Measurements from ENCODE around the gene SPARCL1.

SPARCL1 gene

DNA sequence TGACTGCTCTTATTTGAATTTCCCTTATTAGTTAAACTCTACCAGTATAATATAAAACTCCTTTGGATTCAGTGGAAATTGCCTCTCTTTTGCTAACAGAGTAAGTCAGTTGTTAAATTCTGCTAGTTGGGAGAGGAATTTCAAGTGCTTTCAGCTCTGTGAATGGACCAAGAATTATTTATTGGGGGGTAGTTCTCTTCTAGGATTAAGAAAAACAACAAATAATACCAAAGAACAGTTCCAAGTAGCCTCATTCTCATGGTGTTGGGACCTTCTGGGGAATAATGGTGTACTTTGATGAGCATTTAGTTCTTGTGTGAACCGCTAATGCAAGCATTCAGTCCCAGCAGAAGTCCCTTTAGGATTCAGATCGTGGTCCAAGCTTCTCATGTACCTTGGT lies 11.6 kb downstream of the SPARCL1 start:
- Histone ChIP-seq H3K4me3 (replicated peaks; ENCODE audit: insufficient read depth, low read length) (no peak overlapping the region), H3K27me3 (ENCODE audit: insufficient read depth, poor library complexity, severe bottlenecking) (peaks cover 5% of the 10 kb centered on the region), H3K27ac (replicated peaks) (no peak overlapping the region)
- no peak for DNase-seq (ENCODE audit: low read depth in 1 of 2, low spot score in 1 of 2)
- no peak for TF ChIP-seq GABPA (IDR thresholded peaks at IDR 0.05; ENCODE audit: low read depth)
- TF ChIP-seq SPI1 (IDR thresholded peaks at IDR 0.05; ENCODE audit: borderline replicate concordance, low read depth) = no peak
- no peak for TF ChIP-seq POLR2AphosphoS5 (IDR thresholded peaks at IDR 0.05; ENCODE audit: low read depth)
- TF ChIP-seq, protein P1, sequence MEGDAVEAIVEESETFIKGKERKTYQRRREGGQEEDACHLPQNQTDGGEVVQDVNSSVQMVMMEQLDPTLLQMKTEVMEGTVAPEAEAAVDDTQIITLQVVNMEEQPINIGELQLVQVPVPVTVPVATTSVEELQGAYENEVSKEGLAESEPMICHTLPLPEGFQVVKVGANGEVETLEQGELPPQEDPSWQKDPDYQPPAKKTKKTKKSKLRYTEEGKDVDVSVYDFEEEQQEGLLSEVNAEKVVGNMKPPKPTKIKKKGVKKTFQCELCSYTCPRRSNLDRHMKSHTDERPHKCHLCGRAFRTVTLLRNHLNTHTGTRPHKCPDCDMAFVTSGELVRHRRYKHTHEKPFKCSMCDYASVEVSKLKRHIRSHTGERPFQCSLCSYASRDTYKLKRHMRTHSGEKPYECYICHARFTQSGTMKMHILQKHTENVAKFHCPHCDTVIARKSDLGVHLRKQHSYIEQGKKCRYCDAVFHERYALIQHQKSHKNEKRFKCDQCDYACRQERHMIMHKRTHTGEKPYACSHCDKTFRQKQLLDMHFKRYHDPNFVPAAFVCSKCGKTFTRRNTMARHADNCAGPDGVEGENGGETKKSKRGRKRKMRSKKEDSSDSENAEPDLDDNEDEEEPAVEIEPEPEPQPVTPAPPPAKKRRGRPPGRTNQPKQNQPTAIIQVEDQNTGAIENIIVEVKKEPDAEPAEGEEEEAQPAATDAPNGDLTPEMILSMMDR (IDR thresholded peaks at IDR 0.05; ENCODE audit: insufficient read depth, low read length) = no peak
- TF ChIP-seq REST (IDR thresholded peaks at IDR 0.05; ENCODE audit: insufficient replicate concordance, low read depth) = no peak

DNA sequence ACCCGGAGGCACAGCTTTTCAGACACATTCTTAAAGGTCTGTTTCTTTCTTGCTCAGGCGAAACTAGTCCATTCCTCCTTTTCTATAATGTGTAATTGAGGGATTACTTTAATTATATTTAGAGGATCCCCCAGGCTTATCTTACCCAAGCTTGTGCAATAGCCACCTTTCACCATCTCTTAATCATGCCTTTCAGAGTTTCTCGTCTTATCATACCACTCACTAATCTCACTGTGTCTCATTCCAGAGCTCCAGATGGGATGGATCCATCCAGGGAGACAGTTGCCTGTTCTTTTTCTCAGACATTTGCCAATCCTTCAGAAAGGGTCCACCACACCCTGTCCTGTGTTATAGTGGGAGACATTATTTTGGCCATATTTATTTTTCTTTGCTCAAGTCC lies 12.5 kb downstream of the SPARCL1 start:
- no peak for TF ChIP-seq REST (IDR thresholded peaks at IDR 0.05; ENCODE audit: insufficient replicate concordance, low read depth)
- TF ChIP-seq SPI1 (IDR thresholded peaks at IDR 0.05; ENCODE audit: borderline replicate concordance, low read depth) = no peak
- no peak for TF ChIP-seq POLR2AphosphoS5 (IDR thresholded peaks at IDR 0.05; ENCODE audit: low read depth)
- no peak for TF ChIP-seq GABPA (IDR thresholded peaks at IDR 0.05; ENCODE audit: low read depth)
- H3K27ac ChIP-seq (replicated peaks) = no peak overlapping the region
- DNase-seq (ENCODE audit: low read depth in 1 of 2, low spot score in 1 of 2) = no peak
- no peak overlapping the region for H3K4me3 ChIP-seq (replicated peaks; ENCODE audit: insufficient read depth, low read length)
- peaks cover 5% of the 10 kb centered on the region for H3K27me3 ChIP-seq (ENCODE audit: insufficient read depth, poor library complexity, severe bottlenecking)

DNA sequence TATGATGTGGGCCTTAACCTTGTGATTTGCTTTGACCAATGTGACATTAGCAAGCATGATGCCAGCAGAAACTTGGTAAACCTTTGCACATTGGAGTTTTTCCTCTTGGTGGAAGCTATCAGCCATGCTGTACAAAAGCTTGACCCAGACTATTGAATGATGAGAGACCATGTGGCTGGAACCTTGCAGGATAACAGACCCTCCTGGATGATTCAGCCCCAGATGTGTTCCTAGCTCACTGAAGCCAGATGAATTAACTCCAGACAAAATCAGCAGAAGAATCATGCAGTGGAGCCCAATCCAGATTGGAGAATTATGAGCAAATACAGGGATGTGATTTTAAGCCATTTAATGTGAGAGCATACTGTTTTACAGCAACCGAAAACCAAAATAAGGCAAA lies 16.8 kb downstream of the SPARCL1 start:
- Histone ChIP-seq H3K4me3 (replicated peaks; ENCODE audit: insufficient read depth, low read length) (no peak overlapping the region), H3K27me3 (ENCODE audit: insufficient read depth, poor library complexity, severe bottlenecking) (peaks cover 3% of the 10 kb centered on the region), H3K27ac (replicated peaks) (no peak overlapping the region)

More for the DNA sequence above, 16.8 kb downstream of the SPARCL1 start:
- TF ChIP-seq POLR2AphosphoS5 (IDR thresholded peaks at IDR 0.05; ENCODE audit: low read depth) (no peak), GABPA (IDR thresholded peaks at IDR 0.05; ENCODE audit: low read depth) (no peak), SPI1 (IDR thresholded peaks at IDR 0.05; ENCODE audit: borderline replicate concordance, low read depth) (no peak), REST (IDR thresholded peaks at IDR 0.05; ENCODE audit: insufficient replicate concordance, low read depth) (no peak)
- TF ChIP-seq, protein P1 (IDR thresholded peaks at IDR 0.05; ENCODE audit: insufficient read depth, low read length) = no peak
- DNase-seq (ENCODE audit: low read depth in 1 of 2, low spot score in 1 of 2) = no peak

Measured in HL-60 (cell line).